ENCODE results near the gene HEBP1.

The HEBP1 gene

DNA sequence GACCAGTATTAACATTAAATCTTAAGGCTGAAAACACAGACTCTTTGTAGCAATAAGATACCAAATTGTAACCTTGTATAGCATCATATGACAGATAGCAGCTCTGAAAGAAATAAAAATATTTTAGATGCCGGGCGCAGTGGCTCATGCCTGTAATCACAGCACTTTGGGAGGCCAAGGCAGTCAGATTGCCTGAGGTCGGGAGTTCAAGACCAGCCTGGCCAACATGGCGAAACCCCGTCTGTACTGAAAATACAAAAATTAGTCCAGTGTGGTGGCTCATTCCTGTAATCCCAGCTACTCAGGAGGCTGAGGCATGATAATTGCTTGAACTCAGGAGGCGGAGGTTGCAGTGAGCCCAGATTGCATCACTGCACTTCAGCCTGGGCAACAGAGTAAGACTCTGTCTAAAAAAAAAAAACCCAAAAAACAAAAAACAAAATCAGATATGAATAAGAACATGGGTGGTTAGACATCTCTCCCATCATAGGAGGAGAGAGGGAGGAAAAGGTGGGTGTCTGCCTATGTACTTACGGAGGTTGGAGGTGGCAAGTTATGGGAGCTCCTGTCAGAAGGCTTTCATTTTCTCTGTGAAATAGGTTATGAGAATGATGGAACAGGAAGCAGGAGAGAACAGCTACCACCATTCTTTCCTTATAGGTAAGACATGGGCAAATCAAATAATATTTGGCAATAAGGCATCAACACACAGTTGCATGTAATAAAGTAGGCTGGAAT is 7.6 kb upstream of the HEBP1 start:
- in situ Hi-C loops (cut with HindIII; ENCODE audit: low pct_unique_long_range_greater_than_20kb, low sequenced_read_pairs): no loop called here
- TF ChIP-seq JUND (IDR thresholded peaks at IDR 0.05; ENCODE audit: low read depth): no peak
- DNase-seq (ENCODE audit: low read depth in 1 of 2, low spot score in 1 of 2): no peak

DNA sequence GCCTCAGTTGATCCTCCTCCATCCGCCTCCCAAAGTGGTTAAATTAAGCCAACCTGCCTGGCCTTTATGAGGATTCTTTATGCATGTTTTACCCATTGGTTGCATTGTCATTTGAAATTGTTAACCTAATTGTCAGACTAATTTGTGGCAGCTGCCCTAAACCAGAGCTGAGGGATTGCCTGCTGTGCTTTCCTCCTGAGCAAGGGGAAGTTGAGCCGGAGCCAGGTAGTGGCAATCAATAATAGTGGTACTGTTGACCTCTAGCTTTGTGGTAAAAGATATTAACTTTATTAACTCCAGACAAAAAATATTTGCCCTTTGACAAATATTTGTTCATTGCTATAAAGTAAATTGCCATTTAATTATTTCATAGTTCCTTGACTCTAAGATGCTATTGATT is 5.6 kb upstream of the HEBP1 start:
- in situ Hi-C loops (cut with HindIII; ENCODE audit: low pct_unique_long_range_greater_than_20kb, low sequenced_read_pairs): no loop called here
- TF ChIP-seq JUND (IDR thresholded peaks at IDR 0.05; ENCODE audit: low read depth): no peak
- DNase-seq (ENCODE audit: low read depth in 1 of 2, low spot score in 1 of 2): no peak

DNA sequence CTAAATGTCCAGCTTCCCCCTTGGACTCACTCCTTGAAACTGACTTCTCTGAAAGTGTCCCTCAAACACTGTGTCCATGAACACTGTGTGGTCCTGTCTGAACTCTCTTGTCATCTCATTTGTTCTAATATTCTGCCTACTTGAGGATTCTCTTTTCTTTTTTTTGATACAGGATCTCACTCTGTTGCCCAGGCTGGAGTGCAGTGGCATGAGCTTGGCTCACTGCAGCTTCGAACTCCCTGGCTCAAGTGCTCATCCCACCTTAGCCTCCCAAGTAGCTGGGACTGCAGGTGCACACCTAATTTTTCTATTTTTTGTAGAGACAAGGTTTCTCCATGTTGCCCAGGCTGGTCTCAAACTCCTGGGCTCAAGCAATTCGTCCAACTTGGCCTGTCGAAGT is 4.9 kb upstream of the HEBP1 start:
- no peak for DNase-seq (ENCODE audit: low read depth in 1 of 2, low spot score in 1 of 2)
- no peak for TF ChIP-seq JUND (IDR thresholded peaks at IDR 0.05; ENCODE audit: low read depth)
- in situ Hi-C loops (cut with HindIII; ENCODE audit: low pct_unique_long_range_greater_than_20kb, low sequenced_read_pairs): no loop called here

GRCh38 chr12:13004361-13004760 is 4.3 kb upstream of the HEBP1 start:
- in situ Hi-C loops (cut with HindIII; ENCODE audit: low pct_unique_long_range_greater_than_20kb, low sequenced_read_pairs): no loop called here
- no peak for DNase-seq (ENCODE audit: low read depth in 1 of 2, low spot score in 1 of 2)
- no peak for TF ChIP-seq JUND (IDR thresholded peaks at IDR 0.05; ENCODE audit: low read depth)

DNA sequence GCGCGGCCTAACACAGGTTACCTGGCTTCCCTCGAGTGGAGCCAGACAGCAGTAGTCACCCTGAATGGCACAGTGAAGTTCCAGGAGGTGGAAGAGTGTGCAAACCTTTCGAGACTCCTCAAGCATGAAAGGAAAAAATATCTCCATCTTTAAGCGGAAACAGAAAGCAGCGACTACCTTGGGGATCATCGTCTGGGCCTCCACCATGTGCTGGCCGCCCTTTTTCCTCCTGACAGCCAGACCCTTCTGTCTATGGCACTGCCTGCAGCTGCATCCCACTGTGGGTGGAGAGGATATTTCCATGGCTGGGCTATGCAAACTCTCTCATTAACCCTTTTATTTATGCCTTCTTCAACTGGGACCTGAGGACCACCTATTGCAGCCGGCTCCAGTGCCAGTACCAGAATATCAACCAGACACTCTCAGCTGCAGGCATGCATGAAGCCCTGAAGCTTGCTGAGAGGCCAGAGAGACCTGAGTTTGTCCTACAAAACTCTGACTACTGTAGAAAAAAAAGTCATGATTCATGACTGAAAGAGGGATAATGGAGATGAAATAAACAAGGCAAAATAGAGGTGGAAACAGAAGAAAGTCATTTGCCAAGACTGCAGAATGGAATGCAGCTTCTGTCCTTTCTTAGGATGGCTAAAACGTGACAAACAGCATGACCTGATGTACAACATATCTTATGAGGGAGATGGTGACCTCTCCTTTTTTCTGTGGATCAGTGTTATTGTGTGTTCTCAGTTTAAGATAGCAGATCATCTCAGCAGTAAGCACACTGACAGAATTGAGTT is 2.4 kb upstream of the HEBP1 start:
- in situ Hi-C loops (cut with HindIII; ENCODE audit: low pct_unique_long_range_greater_than_20kb, low sequenced_read_pairs): no loop called here
- DNase-seq (ENCODE audit: low read depth in 1 of 2, low spot score in 1 of 2): no peak
- TF ChIP-seq JUND (IDR thresholded peaks at IDR 0.05; ENCODE audit: low read depth): no peak

DNA sequence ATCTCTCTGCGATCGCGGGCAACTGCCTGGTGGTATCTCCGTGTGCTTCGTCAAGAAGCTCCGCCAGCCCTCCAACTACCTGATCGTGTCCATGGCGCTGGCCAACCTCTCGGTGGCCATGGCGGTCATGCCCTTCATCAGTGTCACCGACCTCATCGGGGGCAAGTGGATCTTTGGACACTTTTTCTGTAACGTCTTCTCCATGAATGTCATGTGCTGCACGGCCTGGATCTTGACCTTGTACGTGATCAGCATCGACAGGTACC is 1.6 kb upstream of the HEBP1 start:
- in situ Hi-C loops (cut with HindIII; ENCODE audit: low pct_unique_long_range_greater_than_20kb, low sequenced_read_pairs): no loop called here
- no peak for DNase-seq (ENCODE audit: low read depth in 1 of 2, low spot score in 1 of 2)
- TF ChIP-seq JUND (IDR thresholded peaks at IDR 0.05; ENCODE audit: low read depth): no peak

- TF ChIP-seq JUND (IDR thresholded peaks at IDR 0.05; ENCODE audit: low read depth): no peak
- DNase-seq (ENCODE audit: low read depth in 1 of 2, low spot score in 1 of 2): peak; percentile 41 to 47
- in situ Hi-C loops (cut with HindIII; ENCODE audit: low pct_unique_long_range_greater_than_20kb, low sequenced_read_pairs): no loop called here
These were observed 1.1 kb upstream of the HEBP1 start for GRCh38 chr12:13000925-13001774.

- no peak for TF ChIP-seq JUND (IDR thresholded peaks at IDR 0.05; ENCODE audit: low read depth)
- in situ Hi-C loops (cut with HindIII; ENCODE audit: low pct_unique_long_range_greater_than_20kb, low sequenced_read_pairs): no loop called here
- no peak for DNase-seq (ENCODE audit: low read depth in 1 of 2, low spot score in 1 of 2)
These were observed 505 bp upstream of the HEBP1 start for GRCh38 chr12:13000616-13000924.

GRCh38 chr12:12999271-12999958 is 650 bp downstream of the HEBP1 start:
- in situ Hi-C loops (cut with HindIII; ENCODE audit: low pct_unique_long_range_greater_than_20kb, low sequenced_read_pairs): no loop called here
- DNase-seq (ENCODE audit: low read depth in 1 of 2, low spot score in 1 of 2): no peak
- TF ChIP-seq JUND (IDR thresholded peaks at IDR 0.05; ENCODE audit: low read depth): no peak

GRCh38 chr12:12998248-12998647 is 1.8 kb downstream of the HEBP1 start:
- no peak for DNase-seq (ENCODE audit: low read depth in 1 of 2, low spot score in 1 of 2)
- in situ Hi-C loops (cut with HindIII; ENCODE audit: low pct_unique_long_range_greater_than_20kb, low sequenced_read_pairs): no loop called here
- TF ChIP-seq JUND (IDR thresholded peaks at IDR 0.05; ENCODE audit: low read depth): no peak

DNA sequence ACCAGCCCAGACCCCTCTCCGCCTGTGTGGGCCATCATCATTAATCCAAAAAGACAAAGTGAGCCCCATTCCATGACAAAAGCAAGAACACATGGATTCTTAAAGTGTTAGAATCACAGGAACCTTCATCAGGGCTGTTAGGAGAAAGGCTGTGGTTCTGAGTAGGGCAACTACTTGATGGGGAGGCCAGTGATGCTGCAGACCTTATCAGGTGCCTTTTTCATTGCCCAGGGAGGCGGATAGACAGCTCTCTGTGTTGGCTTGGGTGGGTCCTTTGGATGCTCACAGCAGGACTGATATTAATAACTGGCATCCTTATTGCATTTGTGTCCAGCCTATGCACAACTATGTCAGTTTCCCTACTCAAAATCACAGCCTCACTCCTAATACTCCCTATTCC is 2.3 kb downstream of the HEBP1 start:
- no peak for DNase-seq (ENCODE audit: low read depth in 1 of 2, low spot score in 1 of 2)
- TF ChIP-seq JUND (IDR thresholded peaks at IDR 0.05; ENCODE audit: low read depth): no peak
- in situ Hi-C loops (cut with HindIII; ENCODE audit: low pct_unique_long_range_greater_than_20kb, low sequenced_read_pairs): no loop called here

GRCh38 chr12:12997156-12997555 is 2.9 kb downstream of the HEBP1 start:
- no peak for TF ChIP-seq JUND (IDR thresholded peaks at IDR 0.05; ENCODE audit: low read depth)
- no peak for DNase-seq (ENCODE audit: low read depth in 1 of 2, low spot score in 1 of 2)
- in situ Hi-C loops (cut with HindIII; ENCODE audit: low pct_unique_long_range_greater_than_20kb, low sequenced_read_pairs): no loop called here
